HepG2 (cell line): Measurements from ENCODE around the gene SYTL3. TPM values are rescaled to one million over a fixed set of nuclear protein-coding genes. Genes with fewer than 3 reads are reported as not detected.

Experiments
- ATAC-seq: fragments of 200-7000 bp; cut with Tn5 transposase; 3 replicates; pipeline ENCODE4 v1.9.1; 2020; ENCODE audit warnings: mild to moderate bottlenecking, moderate library complexity
- BruUV-seq: library from RNA; stranded (reverse); fragments of 400-500 nt; replicated peaks from 2 replicates; lab custom pipeline; 2021; lab: Mats Ljungman, UMichigan
- CTCF ChIA-PET: fragments of 300-600 bp; formaldehyde crosslinking; extraction: SDS; loops from one replicate; lab custom pipeline; 2021; ENCODE audit warnings: low total read pairs, inconsistent platforms, low intra/inter-chr PET ratio; lab: Yijun Ruan, JAX
- POLR2A ChIA-PET: fragments of 350-600 bp; sonication (Branson Sonifier 250); formaldehyde crosslinking; loops from one replicate; lab custom pipeline; 2020; ENCODE audit warnings: antibody characterized with exemption, inconsistent platforms; lab: Yijun Ruan, JAX
- DNase-seq: peaks from one replicate; pipeline ENCODE4 v3.0.0-alpha.2; 2015; ENCODE audit warnings: low spot score
- FAIRE-seq: peaks from 3 replicates; lab custom pipeline; 2011; peaks lifted over from hg19 to GRCh38; lab: Jason Lieb, UNC
- H2AFZ ChIP-seq: one replicate; pipeline ENCODE4 v1.6.1; 2011; ENCODE audit warnings: low read length, inconsistent platforms
- H3K27ac ChIP-seq: fragments of 300-600 bp; 3 replicates; pipeline ENCODE4 v1.8.0; 2011; ENCODE audit warnings: mixed run types, mild to moderate bottlenecking, mixed read lengths, low read length, inconsistent platforms; ENCODE audit not compliant: insufficient read depth; ENCODE audit errors: extremely low read length
- H3K27me3 ChIP-seq, 2 experiments: fragments of 200-600 bp in 1 of 2; 2 replicates in 1 of 2; 3 replicates in 1 of 2; pipeline versions ENCODE4 v1.6.0 to v1.8.0; 2011; ENCODE audit warnings: low read length in 2 of 2, mild to moderate bottlenecking in 2 of 2, moderate library complexity in 2 of 2, inconsistent platforms in 1 of 2; ENCODE audit not compliant: insufficient read depth in 2 of 2, control insufficient read depth in 1 of 2
- H3K36me3 ChIP-seq, 2 experiments: fragments of 200-600 bp in 1 of 2; replicated peaks in 1 of 2; 2 replicates in 1 of 2; 3 replicates in 1 of 2; pipeline versions ENCODE4 v1.5.1 to v1.8.0; 2011; ENCODE audit warnings: low read length in 2 of 2, inconsistent platforms in 1 of 2; ENCODE audit not compliant: insufficient read depth in 2 of 2, control insufficient read depth in 1 of 2
- H3K4me1 ChIP-seq: 2 replicates; pipeline ENCODE4 v1.5.1; 2012; ENCODE audit warnings: low read length, inconsistent platforms; ENCODE audit not compliant: insufficient read depth
- H3K4me2 ChIP-seq: 2 replicates; pipeline ENCODE4 v1.6.0; 2011; ENCODE audit warnings: low read depth, low read length, inconsistent platforms
- H3K4me3 ChIP-seq, 3 experiments: fragments of 200-600 bp in 1 of 3; sonication (generic), shearing (Covaris generic) in 1 of 3; replicated peaks in 1 of 3; 2 replicates each; pipeline ENCODE4 v1.5.1; 2011 to 2016; ENCODE audit warnings: low read length in 3 of 3, inconsistent platforms in 2 of 3, low read depth in 2 of 3, mild to moderate bottlenecking in 2 of 3, control low read depth in 1 of 3, mixed read lengths in 1 of 3; ENCODE audit not compliant: insufficient read depth in 1 of 3
- H3K79me2 ChIP-seq: one replicate; pipeline ENCODE4 v1.6.1; 2011; ENCODE audit warnings: low read length, inconsistent platforms; ENCODE audit not compliant: insufficient read depth
- H3K9ac ChIP-seq: 2 replicates; pipeline ENCODE4 v1.6.0; 2011; ENCODE audit warnings: mild to moderate bottlenecking, low read depth, low read length, inconsistent platforms; ENCODE audit not compliant: insufficient read depth
- H3K9me3 ChIP-seq: 2 replicates; pipeline ENCODE4 v1.5.1; 2012; ENCODE audit warnings: mild to moderate bottlenecking, low read length
- H4K20me1 ChIP-seq: 2 replicates; pipeline ENCODE4 v1.6.0; 2011; ENCODE audit warnings: inconsistent platforms, mild to moderate bottlenecking, low read length, moderate library complexity; ENCODE audit not compliant: insufficient read depth
- CC2D1A ChIP-seq: sonication (generic); formaldehyde crosslinking; IDR thresholded peaks from 2 replicates; pipeline ENCODE4 v1.8.1; 2023; ENCODE audit warnings: mild to moderate bottlenecking, missing genetic modification reagents
- CENPX ChIP-seq: sonication (generic); formaldehyde crosslinking; IDR thresholded peaks from 2 replicates; pipeline ENCODE4 v1.9.0; 2021; ENCODE audit warnings: mild to moderate bottlenecking, missing genetic modification reagents, moderate library complexity
- FOSL2 ChIP-seq: sonication (generic); formaldehyde crosslinking; IDR thresholded peaks from 2 replicates; pipeline ENCODE4 v1.4.0; 2020; ENCODE audit warnings: missing genetic modification reagents
- FOXO1 ChIP-seq: sonication (generic); formaldehyde crosslinking; IDR thresholded peaks from 2 replicates; pipeline ENCODE4 v1.4.0; 2020; ENCODE audit warnings: missing genetic modification reagents
- MEIS2 ChIP-seq: sonication (generic); formaldehyde crosslinking; IDR thresholded peaks from 2 replicates; pipeline ENCODE4 v1.9.0; 2021; ENCODE audit warnings: mild to moderate bottlenecking, missing genetic modification reagents
- MXI1 ChIP-seq: IDR thresholded peaks from 3 replicates; pipeline ENCODE4 v1.6.1; 2012; ENCODE audit warnings: low read depth, low read length, inconsistent platforms, borderline replicate concordance
- NFAT5 ChIP-seq: sonication (generic); formaldehyde crosslinking; IDR thresholded peaks from 2 replicates; pipeline ENCODE4 v1.4.0; 2020; ENCODE audit warnings: missing genetic modification reagents
- NONO ChIP-seq, 2 experiments: fragments of 450-650 bp in 1 of 2; sonication (generic) in 1 of 2; formaldehyde crosslinking in 1 of 2; IDR thresholded peaks in 1 of 2; conservative IDR thresholded peaks in 1 of 2; 2 replicates each; pipeline versions ENCODE4 v1.6.1 to v1.8.0; 2017 to 2022; ENCODE audit warnings: mild to moderate bottlenecking in 1 of 2, missing genetic modification reagents in 1 of 2, moderate library complexity in 1 of 2
- RNF2 ChIP-seq: fragments of 450-650 bp; conservative IDR thresholded peaks from 2 replicates; pipeline ENCODE4 v1.6.1; 2016; ENCODE audit warnings: low read depth
- THAP11 ChIP-seq: IDR thresholded peaks from 2 replicates; pipeline ENCODE4 v1.6.1; 2016; ENCODE audit warnings: missing biosample characterization, missing genetic modification reagents
- ZNF101 ChIP-seq: sonication (generic); formaldehyde crosslinking; IDR thresholded peaks from 2 replicates; pipeline ENCODE4 v1.4.0; 2020; ENCODE audit warnings: mild to moderate bottlenecking, low read depth, missing genetic modification reagents, borderline replicate concordance
- ZNF138 ChIP-seq: sonication (generic); formaldehyde crosslinking; IDR thresholded peaks from 2 replicates; pipeline ENCODE4 v1.5.0; 2020; ENCODE audit warnings: mild to moderate bottlenecking, low read depth, missing genetic modification reagents
- ZNF572 ChIP-seq: sonication (generic); formaldehyde crosslinking; IDR thresholded peaks from 2 replicates; pipeline ENCODE4 v1.5.1; 2020; ENCODE audit warnings: mild to moderate bottlenecking, missing genetic modification reagents
- ZNF687 ChIP-seq: sonication (generic); formaldehyde crosslinking; IDR thresholded peaks from 2 replicates; pipeline ENCODE4 v1.5.1; 2020; ENCODE audit warnings: mild to moderate bottlenecking, missing genetic modification reagents, moderate library complexity
- WGBS: methylation state at CpG from one replicate; pipeline ENCODE4 v1.1.6; 2017; ENCODE audit warnings: low lambda C conversion rate; 5-methylcytosine and 5-hydroxymethylcytosine counted together
- in situ Hi-C: cut with HindIII; loops from 2 replicates; pipeline ENCODE4 v1.10.0; 2017; ENCODE audit warnings: low pct_unique_long_range_greater_than_20kb; ENCODE audit not compliant: extremely low pct_ligation_motif_present
- intact Hi-C: fragments of 100-400 bp; cut with micrococcal nuclease; formaldehyde crosslinking; loops from one replicate; pipeline ENCODE4 v1.10.0; 2022; ENCODE audit not compliant: unreplicated experiment
- polyA plus RNA-seq, 8 experiments: library from polyadenylated mRNA; depleted of rRNA in 3 of 8; stranded (reverse) in 7 of 8; unstranded in 1 of 8; fragments of >200 nt; fragmentation: Illumina TruSeq in 4 of 8; extraction: Trizol in 4 of 8; gene quantifications; 2 replicates each; pipeline versions ENCODE4 v1.2.1 to v1.2.3, GENCODE V29; 2011 to 2016; ENCODE audit warnings: low read depth in 4 of 8, missing spikeins in 1 of 8, mixed read lengths in 1 of 8; ENCODE audit not compliant: insufficient read depth in 1 of 8
- total RNA-seq, 5 experiments: library from RNA; depleted of rRNA; stranded (reverse); fragments of >200 nt; fragmentation: Illumina TruSeq; extraction: Trizol; gene quantifications; 2 replicates each; pipeline ENCODE4 v1.2.3, GENCODE V29; 2016; ENCODE audit warnings: low read depth in 1 of 5
- TF ChIP-seq, protein P1 (sequence below): sonication (generic); formaldehyde crosslinking; IDR thresholded peaks from 2 replicates; pipeline ENCODE4 v1.4.0; 2020; ENCODE audit warnings: missing genetic modification reagents

SYTL3 gene
- total and polyA plus RNA-seq, 2 of the 13 experiments (the other 11 are each of a cell fraction or from before 2014, with no cell fraction given), result 0.11 to 0.28 TPM

DNA sequence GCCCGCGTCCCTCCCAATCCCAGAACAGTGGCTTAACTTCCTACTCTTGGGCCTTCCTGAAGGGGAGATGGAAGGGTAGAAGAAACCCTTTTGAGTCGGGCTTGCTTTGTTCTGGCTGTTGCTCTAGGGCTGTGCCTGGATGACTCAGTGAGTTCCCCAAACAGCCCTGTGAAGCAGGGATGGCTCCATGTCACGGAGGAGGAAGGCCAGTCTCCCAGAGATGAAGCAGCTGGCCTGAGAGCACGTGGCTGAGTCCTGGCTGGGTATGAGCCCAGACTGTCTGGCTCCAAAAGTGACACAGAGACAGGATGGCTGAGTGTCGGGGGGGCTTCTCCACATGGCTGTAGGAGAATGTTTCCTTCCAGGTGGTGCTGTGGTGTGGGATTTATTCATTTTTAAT, 4.6 kb downstream of the SYTL3 start:
- no peak overlapping the region for H3K27ac ChIP-seq
- peaks cover 40% of the 10 kb centered on the region for H3K4me1 ChIP-seq
- H4K20me1 ChIP-seq, result no peaks in the 10 kb centered on the region
- ATAC-seq, result peak; percentile 78
- peak overlapping the region; percentile 34; the same call in 1 of the 2 replicates for H3K4me2 ChIP-seq
- no peaks in the 10 kb centered on the region for H3K36me3 ChIP-seq
- POLR2A ChIA-PET, result interaction anchor here (2.9 kb wide), 1 partner anchor 10 kb away, joined by 10 read pairs; the partner anchor contains the start of gene DYNLT1
- intact Hi-C loops, result no loop called here
- no TSS peak for BruUV-seq
- in situ Hi-C loops, result no loop called here
- no peak overlapping the region for H3K4me3 ChIP-seq
- no peaks in the 10 kb centered on the region for H3K79me2 ChIP-seq
- peak; percentile 41 for DNase-seq
- H3K9ac ChIP-seq, result no peak overlapping the region
- CTCF ChIA-PET, result no interaction called here
- no peak for FAIRE-seq
- H2AFZ ChIP-seq, result no peak overlapping the region
- no peaks in the 10 kb centered on the region for H3K9me3 ChIP-seq
- 28% methylated on average over 6 of the region's 6 CpGs for WGBS
- H3K27me3 ChIP-seq, result peaks cover 0 to 27% of the 10 kb centered on the region in 2 experiments; a peak in 2 of 5 replicates
- TF ChIP-seq, protein P1, sequence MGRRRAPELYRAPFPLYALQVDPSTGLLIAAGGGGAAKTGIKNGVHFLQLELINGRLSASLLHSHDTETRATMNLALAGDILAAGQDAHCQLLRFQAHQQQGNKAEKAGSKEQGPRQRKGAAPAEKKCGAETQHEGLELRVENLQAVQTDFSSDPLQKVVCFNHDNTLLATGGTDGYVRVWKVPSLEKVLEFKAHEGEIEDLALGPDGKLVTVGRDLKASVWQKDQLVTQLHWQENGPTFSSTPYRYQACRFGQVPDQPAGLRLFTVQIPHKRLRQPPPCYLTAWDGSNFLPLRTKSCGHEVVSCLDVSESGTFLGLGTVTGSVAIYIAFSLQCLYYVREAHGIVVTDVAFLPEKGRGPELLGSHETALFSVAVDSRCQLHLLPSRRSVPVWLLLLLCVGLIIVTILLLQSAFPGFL (CRISPR knock-in tag), result no peak
- TF ChIP-seq MEIS2 (0 out of 2 replicates have a peak, but pooled peaks have one; percentile 32), FOSL2 (CRISPR knock-in tag) (peak; percentile 80), MXI1 (peak; percentile 69; the same call in 1 of the 3 replicates), CENPX (CRISPR knock-in tag) (no peak), NONO (IDR thresholded peaks at IDR 0.05) (no peak), NONO (CRISPR knock-in tag; conservative IDR thresholded peaks at IDR 0.05) (no peak), ZNF687 (CRISPR knock-in tag) (peak; percentile 68), THAP11 (no peak), ZNF101 (no peak), RNF2 (0 out of 2 replicates have a peak, but pooled peaks have one; percentile 47), ZNF572 (no peak), ZNF138 (no peak), FOXO1 (CRISPR knock-in tag) (no peak), NFAT5 (CRISPR knock-in tag) (no peak), CC2D1A (CRISPR knock-in tag) (no peak)
